Endodermal cell (in vitro differentiated cells): ENCODE results near the gene MYO7B. TPM values are rescaled to one million over a fixed set of nuclear protein-coding genes. Genes with fewer than 3 reads are reported as not detected.

ENCODE experiments used
- DNase-seq: peaks from one replicate; pipeline ENCODE4 v3.0.0-alpha.2; 2017
- H3K27ac ChIP-seq: 2 replicates; pipeline ENCODE4 v1.5.1; 2013; ENCODE audit warnings: mild to moderate bottlenecking, low read depth, low read length, moderate library complexity
- H3K27me3 ChIP-seq: 2 replicates; pipeline ENCODE4 v1.6.1; 2013; ENCODE audit warnings: mild to moderate bottlenecking, low read length, moderate library complexity; ENCODE audit not compliant: insufficient read depth, control insufficient read depth, poor library complexity, severe bottlenecking
- H3K36me3 ChIP-seq: 2 replicates; pipeline ENCODE4 v1.7.0; 2013; ENCODE audit warnings: mild to moderate bottlenecking, low read length, moderate library complexity; ENCODE audit not compliant: control insufficient read depth, insufficient read depth
- H3K4me1 ChIP-seq: one replicate; pipeline ENCODE4 v1.7.0; 2013; ENCODE audit warnings: low read length; ENCODE audit not compliant: control insufficient read depth, insufficient read depth
- H3K4me3 ChIP-seq: 2 replicates; pipeline ENCODE4 v1.5.1; 2013; ENCODE audit warnings: mild to moderate bottlenecking, low read length, moderate library complexity
- H3K9ac ChIP-seq: 2 replicates; pipeline ENCODE4 v1.6.1; 2013; ENCODE audit warnings: mild to moderate bottlenecking, low read length, moderate library complexity; ENCODE audit not compliant: poor library complexity, severe bottlenecking; ENCODE audit errors: extremely low read depth
- H3K9me3 ChIP-seq: 2 replicates; pipeline ENCODE4 v1.6.1; 2013; ENCODE audit warnings: mild to moderate bottlenecking, low read length, moderate library complexity; ENCODE audit not compliant: control insufficient read depth
- H3K27ac Mint-ChIP-seq: 2 replicates; pipeline ENCODE4 v1.8.0; 2020; ENCODE audit warnings: mixed read lengths
- H3K27me3 Mint-ChIP-seq: 2 replicates; pipeline ENCODE4 v1.8.0; 2021; ENCODE audit warnings: mild to moderate bottlenecking, mixed read lengths; ENCODE audit not compliant: insufficient read depth
- H3K36me3 Mint-ChIP-seq: 2 replicates; pipeline ENCODE4 v1.8.0; 2020; ENCODE audit warnings: low read depth, mixed read lengths
- H3K4me1 Mint-ChIP-seq: 2 replicates; pipeline ENCODE4 v1.8.0; 2020; ENCODE audit warnings: mixed read lengths
- H3K4me3 Mint-ChIP-seq: 2 replicates; pipeline ENCODE4 v1.8.0; 2020; ENCODE audit warnings: mild to moderate bottlenecking, moderate library complexity, mixed read lengths
- H3K9me3 Mint-ChIP-seq: 2 replicates; pipeline ENCODE4 v1.8.0; 2020; ENCODE audit warnings: mild to moderate bottlenecking, mixed read lengths
- WGBS, 2 experiments: methylation state at CpG; one replicate each; pipeline versions ENCODE4 v1.1.5 to v1.1.7; 2013; ENCODE audit warnings: missing lambda C conversion rate in 2 of 2, mixed read lengths in 1 of 2; ENCODE audit not compliant: insufficient coverage in 1 of 2, insufficient read length in 1 of 2; 5-methylcytosine and 5-hydroxymethylcytosine counted together
- total RNA-seq, 2 donors: library from RNA; stranded (reverse); fragmentation: NEBNext Ultra II Directional in 1 of 2; extraction: Animal tissue kit (Norgen Biotek cat#: 25700) in 1 of 2; gene quantifications; 2 replicates in 1 of 2; 3 replicates in 1 of 2; pipeline ENCODE4 v1.2.1, GENCODE V29; 2021
- TF ChIP-seq, protein P1 (sequence below): fragments of 200-600 bp; sonication (generic); conservative IDR thresholded peaks from 2 replicates; pipeline ENCODE4 v1.5.0; 2021; ENCODE audit warnings: antibody characterized with exemption, mild to moderate bottlenecking

The MYO7B gene
- total RNA-seq, 2 donors from 2014 or later: 0.11 TPM; not detected in 1

DNA sequence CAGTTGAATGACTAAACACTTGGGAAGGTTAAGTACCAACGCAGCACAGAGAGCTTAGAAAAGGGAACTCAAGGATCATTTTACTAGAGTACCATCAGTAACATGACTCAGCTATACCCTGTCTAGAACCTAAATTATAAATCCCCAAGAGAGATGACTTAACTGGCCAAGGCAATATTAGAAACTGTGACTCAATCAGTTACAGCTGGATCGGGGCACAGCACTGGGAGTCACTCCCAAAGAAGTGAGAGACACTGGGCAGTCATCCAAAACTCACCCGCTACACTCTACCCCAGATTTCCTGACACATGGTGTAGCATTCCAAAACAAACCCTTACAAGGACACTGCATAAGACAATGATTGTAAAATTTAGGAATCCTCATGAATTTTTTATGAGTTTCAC, 26.9 kb upstream of the MYO7B start:
- Histone ChIP-seq H3K4me3 (no peak overlapping the region), H3K27ac (no peak overlapping the region), H3K9ac (no peak overlapping the region), H3K36me3 (peaks cover 92% of the 10 kb centered on the region), H3K4me1 (peaks cover 6% of the 10 kb centered on the region), H3K27me3 (no peaks in the 10 kb centered on the region), H3K9me3 (no peaks in the 10 kb centered on the region)
- Mint-ChIP-seq H3K36me3 (peaks cover 44% of the 10 kb centered on the region), H3K4me3 (no peak overlapping the region), H3K9me3 (no peaks in the 10 kb centered on the region), H3K27me3 (no peaks in the 10 kb centered on the region), H3K4me1 (peaks cover 24% of the 10 kb centered on the region), H3K27ac (peak overlapping the region; percentile 62)
- WGBS, 2 experiments: 86 to 94% methylated on average over 1 to 3 of the region's 3 CpGs
- no peak for DNase-seq
- TF ChIP-seq, protein P1, sequence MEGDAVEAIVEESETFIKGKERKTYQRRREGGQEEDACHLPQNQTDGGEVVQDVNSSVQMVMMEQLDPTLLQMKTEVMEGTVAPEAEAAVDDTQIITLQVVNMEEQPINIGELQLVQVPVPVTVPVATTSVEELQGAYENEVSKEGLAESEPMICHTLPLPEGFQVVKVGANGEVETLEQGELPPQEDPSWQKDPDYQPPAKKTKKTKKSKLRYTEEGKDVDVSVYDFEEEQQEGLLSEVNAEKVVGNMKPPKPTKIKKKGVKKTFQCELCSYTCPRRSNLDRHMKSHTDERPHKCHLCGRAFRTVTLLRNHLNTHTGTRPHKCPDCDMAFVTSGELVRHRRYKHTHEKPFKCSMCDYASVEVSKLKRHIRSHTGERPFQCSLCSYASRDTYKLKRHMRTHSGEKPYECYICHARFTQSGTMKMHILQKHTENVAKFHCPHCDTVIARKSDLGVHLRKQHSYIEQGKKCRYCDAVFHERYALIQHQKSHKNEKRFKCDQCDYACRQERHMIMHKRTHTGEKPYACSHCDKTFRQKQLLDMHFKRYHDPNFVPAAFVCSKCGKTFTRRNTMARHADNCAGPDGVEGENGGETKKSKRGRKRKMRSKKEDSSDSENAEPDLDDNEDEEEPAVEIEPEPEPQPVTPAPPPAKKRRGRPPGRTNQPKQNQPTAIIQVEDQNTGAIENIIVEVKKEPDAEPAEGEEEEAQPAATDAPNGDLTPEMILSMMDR: no peak

DNA sequence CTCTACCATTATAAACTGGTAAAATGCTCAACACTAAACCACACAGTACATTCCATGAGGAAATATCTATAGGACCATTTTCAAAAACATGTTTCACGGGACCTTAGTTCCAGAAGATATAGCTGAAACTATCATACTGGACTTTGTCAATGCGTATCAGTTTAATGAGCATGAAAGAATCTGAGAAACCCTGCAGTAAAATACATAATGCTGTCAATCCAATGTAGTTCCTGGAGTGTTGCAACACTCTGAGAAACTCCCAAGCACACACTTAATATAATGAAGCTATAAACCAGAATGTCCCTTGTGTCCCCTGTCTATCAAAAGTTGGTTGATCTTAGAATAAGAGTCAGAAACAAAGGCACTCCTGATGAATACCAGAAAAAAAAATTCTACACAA, 25.4 kb upstream of the MYO7B start:
- H3K4me3 Mint-ChIP-seq: no peak overlapping the region
- peaks cover 37% of the 10 kb centered on the region for H3K36me3 Mint-ChIP-seq
- H3K27ac Mint-ChIP-seq: no peak overlapping the region
- Histone ChIP-seq H3K9me3 (no peaks in the 10 kb centered on the region), H3K9ac (no peak overlapping the region), H3K4me1 (peaks cover 14% of the 10 kb centered on the region), H3K36me3 (peaks cover 90% of the 10 kb centered on the region), H3K27me3 (no peaks in the 10 kb centered on the region), H3K4me3 (no peak overlapping the region), H3K27ac (no peak overlapping the region)
- 94 to 97% methylated on average over 2 of the region's 2 CpGs for WGBS, 2 experiments
- no peaks in the 10 kb centered on the region for H3K9me3 Mint-ChIP-seq
- no peaks in the 10 kb centered on the region for H3K27me3 Mint-ChIP-seq
- TF ChIP-seq, protein P1: no peak
- H3K4me1 Mint-ChIP-seq: peaks cover 36% of the 10 kb centered on the region
- no peak for DNase-seq

GRCh38 chr2:127511090-127511695, 24.3 kb upstream of the MYO7B start:
- Histone ChIP-seq H3K4me1 (peaks cover 14% of the 10 kb centered on the region), H3K36me3 (peaks cover 92% of the 10 kb centered on the region), H3K27me3 (no peaks in the 10 kb centered on the region), H3K9me3 (no peaks in the 10 kb centered on the region), H3K4me3 (no peak overlapping the region), H3K27ac (no peak overlapping the region), H3K9ac (no peak overlapping the region)
- Mint-ChIP-seq H3K9me3 (no peaks in the 10 kb centered on the region), H3K4me1 (peaks cover 48% of the 10 kb centered on the region), H3K27ac (peak overlapping the region; percentile 59), H3K36me3 (peaks cover 41% of the 10 kb centered on the region), H3K4me3 (no peak overlapping the region), H3K27me3 (no peaks in the 10 kb centered on the region)
- WGBS, 2 experiments: 92 to 95% methylated on average over 5 to 6 of the region's 6 CpGs
- DNase-seq: no peak
- TF ChIP-seq, protein P1: no peak
